Measurements from ENCODE around the gene PRDX4. TPM values are rescaled to one million over a fixed set of nuclear protein-coding genes. Genes with fewer than 3 reads are reported as not detected.

Gene PRDX4
- total RNA-seq, 1 experiment from 2014 or later = 132 TPM

GRCh38 chrX:23726191-23726590 lies 58.9 kb downstream of the PRDX4 start:
- H3K9me3 Mint-ChIP-seq (ENCODE audit: low read depth, unreplicated experiment) = no peaks in the 10 kb centered on the region
- DNase-seq = no peak
- no TSS peak for BruUV-seq (replicated peaks)
- H3K4me1 Mint-ChIP-seq (ENCODE audit: low read depth, unreplicated experiment) = no peaks in the 10 kb centered on the region
- no peak overlapping the region for H3K27ac Mint-ChIP-seq (ENCODE audit: unreplicated experiment)
- intact Hi-C loops (cut with micrococcal nuclease; ENCODE audit: unreplicated experiment) = no loop called here
- no peak overlapping the region for H3K4me3 Mint-ChIP-seq (ENCODE audit: low read depth, unreplicated experiment)
- TF ChIP-seq CTCF (IDR thresholded peaks at IDR 0.05; ENCODE audit: unreplicated experiment) = no peak
- no peaks in the 10 kb centered on the region for H3K27me3 Mint-ChIP-seq (ENCODE audit: unreplicated experiment)
- peaks cover 23% of the 10 kb centered on the region for H3K36me3 Mint-ChIP-seq (ENCODE audit: insufficient read depth, unreplicated experiment)
- CTCF ChIA-PET = no interaction called here

- H3K9me3 Mint-ChIP-seq (ENCODE audit: low read depth, unreplicated experiment) = no peaks in the 10 kb centered on the region
- H3K4me1 Mint-ChIP-seq (ENCODE audit: low read depth, unreplicated experiment) = no peaks in the 10 kb centered on the region
- no peak overlapping the region for H3K27ac Mint-ChIP-seq (ENCODE audit: unreplicated experiment)
- DNase-seq = no peak
- H3K36me3 Mint-ChIP-seq (ENCODE audit: insufficient read depth, unreplicated experiment) = peaks cover 32% of the 10 kb centered on the region
- TF ChIP-seq CTCF (IDR thresholded peaks at IDR 0.05; ENCODE audit: unreplicated experiment) = no peak
- intact Hi-C loops (cut with micrococcal nuclease; ENCODE audit: unreplicated experiment) = no loop called here
- H3K4me3 Mint-ChIP-seq (ENCODE audit: low read depth, unreplicated experiment) = no peak overlapping the region
- CTCF ChIA-PET = no interaction called here
- H3K27me3 Mint-ChIP-seq (ENCODE audit: unreplicated experiment) = no peaks in the 10 kb centered on the region
- no TSS peak for BruUV-seq (replicated peaks)
Observed at GRCh38 chrX:23727206-23727605, 59.9 kb downstream of the PRDX4 start.

GRCh38 chrX:23729214-23729613 lies 61.9 kb downstream of the PRDX4 start:
- CTCF ChIA-PET = no interaction called here
- Mint-ChIP-seq H3K27me3 (ENCODE audit: unreplicated experiment) (no peaks in the 10 kb centered on the region), H3K4me1 (ENCODE audit: low read depth, unreplicated experiment) (no peaks in the 10 kb centered on the region), H3K36me3 (ENCODE audit: insufficient read depth, unreplicated experiment) (peaks cover 19% of the 10 kb centered on the region), H3K4me3 (ENCODE audit: low read depth, unreplicated experiment) (no peak overlapping the region), H3K27ac (ENCODE audit: unreplicated experiment) (no peak overlapping the region), H3K9me3 (ENCODE audit: low read depth, unreplicated experiment) (no peaks in the 10 kb centered on the region)
- no peak for TF ChIP-seq CTCF (IDR thresholded peaks at IDR 0.05; ENCODE audit: unreplicated experiment)
- intact Hi-C loops (cut with micrococcal nuclease; ENCODE audit: unreplicated experiment) = no loop called here
- DNase-seq = no peak
- BruUV-seq (replicated peaks) = no TSS peak

GRCh38 chrX:23731951-23732350 lies 64.7 kb downstream of the PRDX4 start:
- no TSS peak for BruUV-seq (replicated peaks)
- CTCF ChIA-PET = no interaction called here

More at GRCh38 chrX:23731951-23732350, 64.7 kb downstream of the PRDX4 start:
- H3K27me3 Mint-ChIP-seq (ENCODE audit: unreplicated experiment) = no peaks in the 10 kb centered on the region
- H3K4me1 Mint-ChIP-seq (ENCODE audit: low read depth, unreplicated experiment) = no peaks in the 10 kb centered on the region
- no peak for TF ChIP-seq CTCF (IDR thresholded peaks at IDR 0.05; ENCODE audit: unreplicated experiment)
- H3K36me3 Mint-ChIP-seq (ENCODE audit: insufficient read depth, unreplicated experiment) = peaks cover 15% of the 10 kb centered on the region
- H3K27ac Mint-ChIP-seq (ENCODE audit: unreplicated experiment) = no peak overlapping the region
- no peak overlapping the region for H3K4me3 Mint-ChIP-seq (ENCODE audit: low read depth, unreplicated experiment)
- intact Hi-C loops (cut with micrococcal nuclease; ENCODE audit: unreplicated experiment) = no loop called here
- no peaks in the 10 kb centered on the region for H3K9me3 Mint-ChIP-seq (ENCODE audit: low read depth, unreplicated experiment)
- no peak for DNase-seq

Data from Calu3 (cell line).